Measurements from ENCODE around the gene COL21A1. TPM values are rescaled to one million over a fixed set of nuclear protein-coding genes. Genes with fewer than 3 reads are reported as not detected.

Gene COL21A1
- total RNA-seq, 4 donors from 2014 or later: 0.47 to 0.67 TPM; not detected in 2

DNA sequence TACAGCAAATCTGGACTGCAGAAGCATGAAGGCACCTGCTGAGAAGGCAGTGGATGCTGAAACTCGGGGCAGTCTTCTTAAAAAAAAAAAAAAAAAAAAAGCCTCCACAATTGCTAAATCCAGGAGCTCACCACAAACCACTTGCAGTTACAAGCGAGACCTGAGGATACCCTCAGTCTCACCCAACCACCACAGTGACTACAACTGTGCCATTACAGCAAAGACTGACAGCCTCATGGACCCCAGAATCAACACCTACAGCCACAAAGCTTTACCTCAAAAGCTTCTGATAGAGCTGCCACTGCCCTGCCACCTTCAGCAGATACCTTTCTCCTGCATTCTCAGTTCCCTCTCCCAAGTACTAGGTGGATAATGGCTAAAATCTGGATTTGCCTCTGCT is 9.0 kb downstream of the COL21A1 start:
- Histone ChIP-seq H3K27me3 (no peaks in the 10 kb centered on the region), H3K4me3 (no peak overlapping the region), H3K36me3 (no peaks in the 10 kb centered on the region), H3K4me1 (no peaks in the 10 kb centered on the region), H3K27ac (no peak overlapping the region), H3K9me3 (no peaks in the 10 kb centered on the region)
- DNase-seq: no peak
- no peak for TF ChIP-seq CTCF (IDR thresholded peaks at IDR 0.05)
- TF ChIP-seq POLR2A (IDR thresholded peaks at IDR 0.05): no peak

DNA sequence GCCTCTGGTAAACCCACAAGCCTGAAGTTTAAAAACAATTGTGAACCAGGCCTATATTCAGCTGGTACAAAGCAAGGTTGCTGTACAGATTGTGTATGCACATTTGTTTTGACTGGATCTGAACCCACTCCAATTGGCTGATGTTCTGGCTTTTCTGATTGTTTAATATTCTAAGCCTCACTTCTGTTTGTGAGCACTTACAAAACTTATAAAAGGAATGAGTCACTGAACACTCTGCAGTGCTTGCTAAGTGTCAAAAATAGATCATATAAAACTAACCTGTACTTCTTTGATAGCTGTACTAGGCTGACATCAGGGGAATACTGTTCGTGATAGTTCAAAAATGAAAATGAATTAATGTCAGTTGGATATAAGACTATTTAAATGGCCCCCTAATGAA is 12.1 kb downstream of the COL21A1 start:
- H3K4me1 ChIP-seq: no peaks in the 10 kb centered on the region
- no peak overlapping the region for H3K4me3 ChIP-seq
- H3K9me3 ChIP-seq: no peaks in the 10 kb centered on the region
- TF ChIP-seq POLR2A (IDR thresholded peaks at IDR 0.05): no peak
- H3K36me3 ChIP-seq: no peaks in the 10 kb centered on the region
- no peak overlapping the region for H3K27ac ChIP-seq
- DNase-seq: no peak
- no peaks in the 10 kb centered on the region for H3K27me3 ChIP-seq

GRCh38 chr6:56232436-56232835 is 14.9 kb downstream of the COL21A1 start:
- no peak overlapping the region for H3K4me3 ChIP-seq
- H3K27ac ChIP-seq: no peak overlapping the region
- H3K4me1 ChIP-seq: no peaks in the 10 kb centered on the region
- TF ChIP-seq POLR2A (IDR thresholded peaks at IDR 0.05): no peak
- no peak for TF ChIP-seq CTCF (IDR thresholded peaks at IDR 0.05)
- no peak for DNase-seq
- no peaks in the 10 kb centered on the region for H3K9me3 ChIP-seq
- H3K36me3 ChIP-seq: no peaks in the 10 kb centered on the region
- no peaks in the 10 kb centered on the region for H3K27me3 ChIP-seq

GRCh38 chr6:56231827-56232226 is 15.6 kb downstream of the COL21A1 start:
- Histone ChIP-seq H3K27me3 (no peaks in the 10 kb centered on the region), H3K4me1 (no peaks in the 10 kb centered on the region), H3K27ac (no peak overlapping the region), H3K9me3 (no peaks in the 10 kb centered on the region), H3K4me3 (no peak overlapping the region), H3K36me3 (no peaks in the 10 kb centered on the region)
- TF ChIP-seq CTCF (IDR thresholded peaks at IDR 0.05) (no peak), POLR2A (IDR thresholded peaks at IDR 0.05) (no peak)
- DNase-seq: no peak

DNA sequence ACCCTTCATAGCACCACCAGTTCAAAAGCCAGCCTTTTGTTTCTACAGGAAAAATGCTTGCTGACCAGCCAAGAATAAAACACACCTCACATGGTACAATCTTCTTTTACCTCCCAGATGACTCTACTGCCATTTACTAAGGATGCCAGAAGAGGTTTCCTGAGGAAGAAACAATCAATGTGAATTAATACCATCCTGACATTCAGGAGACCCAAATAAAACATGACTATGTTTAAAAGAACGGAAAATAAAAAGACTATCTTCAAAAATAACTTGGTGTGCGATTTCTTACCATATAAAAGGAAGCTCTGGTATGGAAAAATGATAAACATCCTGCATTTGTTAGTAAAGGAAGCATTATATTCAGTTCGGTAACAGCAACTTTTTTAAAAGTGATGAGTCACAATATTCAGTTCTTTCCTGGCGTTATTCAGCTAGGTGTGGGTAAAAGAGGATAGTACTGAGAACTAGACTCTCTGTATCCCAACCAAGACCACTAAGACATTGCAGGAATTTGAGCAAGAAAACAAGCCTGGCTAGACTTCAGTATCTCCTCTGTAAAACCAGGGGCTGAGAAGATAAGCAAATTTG is 16.3 kb downstream of the COL21A1 start:
- no peak for TF ChIP-seq CTCF (IDR thresholded peaks at IDR 0.05)
- TF ChIP-seq POLR2A (IDR thresholded peaks at IDR 0.05): no peak

DNA sequence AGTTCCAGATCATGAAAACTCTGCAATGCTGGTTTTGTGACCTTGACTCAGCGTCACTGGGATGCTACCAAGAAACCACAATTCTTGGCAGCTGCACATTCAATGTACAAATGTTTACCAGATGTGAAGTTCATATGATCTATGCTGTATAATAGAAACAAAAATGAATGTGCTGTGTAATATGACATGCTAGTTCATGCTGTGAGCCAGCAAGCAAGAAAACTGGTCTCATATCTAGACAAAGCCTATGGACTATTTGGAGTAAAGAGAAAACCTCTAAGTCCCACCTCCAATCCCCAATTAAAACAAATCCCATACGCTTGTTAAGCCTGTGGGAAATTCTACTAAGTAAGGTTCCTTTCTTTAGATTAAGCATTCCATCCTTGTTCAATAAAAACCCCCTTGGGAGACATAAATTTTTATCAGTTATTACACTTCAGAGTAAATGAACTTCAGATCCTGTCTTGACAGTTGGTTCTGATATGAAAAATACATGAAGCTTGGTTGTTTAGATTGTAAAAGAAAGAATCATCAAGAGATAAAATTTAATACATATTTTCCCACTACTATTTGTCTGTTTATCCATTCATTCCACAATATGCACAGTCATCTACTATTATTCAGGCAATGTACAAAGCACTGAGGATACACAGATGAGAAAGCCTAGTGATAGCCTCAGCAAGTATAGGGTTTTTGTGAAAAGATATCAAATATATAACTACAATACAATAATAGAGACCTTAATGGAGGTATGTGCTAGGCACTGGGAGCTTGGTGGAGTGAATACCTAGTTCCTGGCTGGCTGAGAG is 20.1 kb downstream of the COL21A1 start:
- no peaks in the 10 kb centered on the region for H3K9me3 ChIP-seq
- no peak overlapping the region for H3K4me3 ChIP-seq
- no peak overlapping the region for H3K27ac ChIP-seq
- H3K36me3 ChIP-seq: no peaks in the 10 kb centered on the region
- no peaks in the 10 kb centered on the region for H3K27me3 ChIP-seq
- no peak for TF ChIP-seq CTCF (IDR thresholded peaks at IDR 0.05)
- DNase-seq: no peak
- H3K4me1 ChIP-seq: no peaks in the 10 kb centered on the region

More for the DNA sequence above, 16.3 kb downstream of the COL21A1 start:
- Histone ChIP-seq H3K36me3 (no peaks in the 10 kb centered on the region), H3K27ac (no peak overlapping the region), H3K27me3 (no peaks in the 10 kb centered on the region), H3K4me1 (no peaks in the 10 kb centered on the region), H3K4me3 (no peak overlapping the region), H3K9me3 (no peaks in the 10 kb centered on the region)
- DNase-seq: no peak
